MG63 (cell line): ENCODE results near the gene CARD11. TPM values are rescaled to one million over a fixed set of nuclear protein-coding genes. Genes with fewer than 3 reads are reported as not detected.

Experiments
- DNase-seq: peaks from one replicate; pipeline ENCODE4 v3.0.0-alpha.2; 2020
- H3K27me3 ChIP-seq: fragments of 250-450 bp; sonication (Bioruptor Pico); 2 replicates; pipeline ENCODE4 v1.5.1; 2020; ENCODE audit warnings: mild to moderate bottlenecking, moderate library complexity
- H3K36me3 ChIP-seq: fragments of 250-450 bp; sonication (Bioruptor Pico); 2 replicates; pipeline ENCODE4 v1.5.1; 2020; ENCODE audit warnings: mild to moderate bottlenecking, moderate library complexity
- H3K4me3 ChIP-seq: fragments of 250-450 bp; sonication (Bioruptor Pico); 2 replicates; pipeline ENCODE4 v1.5.1; 2020; ENCODE audit warnings: mild to moderate bottlenecking, moderate library complexity
- H3K9me3 ChIP-seq: fragments of 250-450 bp; sonication (Bioruptor Pico); 2 replicates; pipeline ENCODE4 v1.5.1; 2020; ENCODE audit warnings: mild to moderate bottlenecking, moderate library complexity
- total RNA-seq: library from RNA; depleted of rRNA; stranded (reverse); fragments of >200 nt; shearing (Covaris generic); gene quantifications from 2 replicates; pipeline ENCODE4 v1.2.3, GENCODE V29; 2014; ENCODE audit warnings: low replicate concordance; rRNA removed

The CARD11 gene
- total RNA-seq: not detected in 2 replicates

DNA sequence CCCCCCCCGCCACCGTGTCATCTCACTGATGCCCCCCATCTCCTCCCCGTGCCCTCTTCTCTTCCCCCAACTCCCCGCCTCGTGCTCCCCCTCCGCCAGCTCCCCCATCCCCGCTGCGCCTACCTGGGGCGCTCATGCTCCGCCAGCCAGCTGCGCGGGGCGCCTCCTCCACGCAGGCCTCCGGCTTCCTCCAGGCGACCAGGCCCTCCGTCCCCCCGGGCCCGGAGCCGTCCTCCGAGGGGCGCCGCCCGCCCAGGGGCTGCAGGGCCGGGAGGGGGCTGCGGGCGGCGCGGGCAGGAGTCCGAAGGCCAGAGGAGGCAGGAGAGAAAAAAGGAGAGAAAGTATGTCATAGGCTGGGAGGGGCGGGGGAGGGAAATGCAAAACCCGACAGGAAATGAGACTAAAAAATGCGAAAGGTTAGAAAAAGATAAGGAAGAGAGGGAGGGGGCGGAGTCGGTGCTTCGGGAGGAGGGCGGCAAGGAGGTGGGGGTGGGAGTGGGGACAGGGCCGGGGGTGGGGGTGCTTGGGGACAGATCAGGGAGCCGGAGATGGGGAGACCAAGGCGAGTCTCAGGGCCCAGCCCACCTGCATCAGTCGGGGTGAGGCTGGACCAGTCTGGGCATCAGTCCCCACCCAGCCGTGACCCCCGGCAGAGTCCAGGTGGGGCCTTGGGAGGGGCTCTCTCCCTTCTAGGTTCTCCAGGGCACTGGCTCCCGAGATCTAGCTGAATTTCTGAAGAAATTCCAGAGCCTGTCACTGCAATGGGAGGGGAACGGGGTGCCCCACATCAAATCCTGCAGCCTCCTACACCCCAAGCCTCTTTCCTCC lies at the start of gene CARD11:
Gene CARD11 (minus strand): TSS at position 324 of the 828 bp plus-strand sequence. CDS start 85,361 bp downstream, outside the sequence.
- Histone ChIP-seq H3K27me3 (no peaks in the 10 kb centered on the region), H3K36me3 (no peaks in the 10 kb centered on the region), H3K9me3 (no peaks in the 10 kb centered on the region), H3K4me3 (no peak within 1 kb of the TSS)
- no peak for DNase-seq

DNA sequence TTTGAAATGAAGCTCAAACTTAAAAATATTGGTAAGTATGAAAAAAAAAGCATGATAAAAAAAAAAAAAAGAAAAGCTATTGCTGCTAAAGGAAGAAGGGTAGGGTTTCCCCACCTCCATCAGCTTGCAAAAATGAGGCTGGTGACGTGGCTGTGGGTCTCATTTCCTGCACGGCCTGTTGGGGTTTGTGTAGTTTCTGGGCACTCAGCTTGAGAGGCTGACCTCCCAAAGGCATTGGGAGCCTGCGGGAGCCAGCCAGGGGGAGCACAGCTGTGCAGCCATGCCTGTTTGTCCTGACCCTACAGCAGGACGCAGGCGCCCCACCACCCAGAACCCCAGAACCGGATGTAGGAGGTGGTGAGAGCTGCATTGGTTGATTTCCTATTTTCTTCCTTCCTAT lies 48.8 kb upstream of the CARD11 start:
- Histone ChIP-seq H3K27me3 (peaks cover under 1% of the 10 kb centered on the region; the same call in 1 of the 2 replicates), H3K4me3 (no peak overlapping the region), H3K9me3 (no peaks in the 10 kb centered on the region), H3K36me3 (no peaks in the 10 kb centered on the region)
- DNase-seq: no peak

DNA sequence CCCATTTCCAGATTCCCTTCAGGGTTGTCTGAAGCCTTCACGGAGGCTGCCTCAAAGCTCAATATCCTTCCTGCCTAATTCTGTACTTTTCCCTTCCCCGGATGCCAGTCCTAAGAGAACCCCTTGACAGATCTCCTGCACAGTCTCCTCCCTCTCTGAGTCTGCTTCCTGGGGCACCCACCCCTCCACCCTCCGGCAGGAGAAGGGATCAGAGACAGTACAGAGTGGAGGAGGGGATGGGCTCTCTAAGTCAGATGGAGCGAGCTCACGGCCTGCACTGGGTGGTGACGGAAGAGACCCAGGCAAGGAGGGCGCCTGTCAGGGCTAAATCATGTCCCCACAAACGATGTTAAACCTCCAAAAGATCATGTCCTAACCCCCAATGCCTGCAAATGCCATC lies 48.0 kb upstream of the CARD11 start:
- H3K36me3 ChIP-seq: no peaks in the 10 kb centered on the region
- no peak for DNase-seq
- H3K4me3 ChIP-seq: no peak overlapping the region
- H3K9me3 ChIP-seq: no peaks in the 10 kb centered on the region
- H3K27me3 ChIP-seq: peaks cover 5% of the 10 kb centered on the region; the same call in 1 of the 2 replicates

DNA sequence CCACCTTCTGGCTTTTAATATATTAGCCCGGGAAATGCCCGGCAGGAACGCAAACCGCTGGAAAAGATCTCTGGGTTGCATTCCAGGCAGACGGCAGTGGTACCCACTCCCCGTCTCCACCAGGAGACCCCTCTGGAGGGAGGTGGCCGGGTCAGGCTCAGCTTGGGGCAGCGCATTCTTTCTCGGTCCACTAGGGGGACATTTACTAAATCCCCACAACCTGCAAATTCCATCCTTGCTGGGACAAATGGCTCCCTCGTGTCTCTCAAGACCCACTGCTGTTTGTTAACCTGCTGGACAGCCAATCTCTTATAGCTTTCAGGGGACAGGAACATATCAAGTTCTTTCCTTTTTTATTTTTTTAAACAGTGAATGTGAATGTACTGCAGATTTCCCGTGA lies 45.8 kb upstream of the CARD11 start:
- Histone ChIP-seq H3K36me3 (no peaks in the 10 kb centered on the region), H3K4me3 (no peak overlapping the region), H3K27me3 (peaks cover 5% of the 10 kb centered on the region; the same call in 1 of the 2 replicates), H3K9me3 (no peaks in the 10 kb centered on the region)
- DNase-seq: no peak

DNA sequence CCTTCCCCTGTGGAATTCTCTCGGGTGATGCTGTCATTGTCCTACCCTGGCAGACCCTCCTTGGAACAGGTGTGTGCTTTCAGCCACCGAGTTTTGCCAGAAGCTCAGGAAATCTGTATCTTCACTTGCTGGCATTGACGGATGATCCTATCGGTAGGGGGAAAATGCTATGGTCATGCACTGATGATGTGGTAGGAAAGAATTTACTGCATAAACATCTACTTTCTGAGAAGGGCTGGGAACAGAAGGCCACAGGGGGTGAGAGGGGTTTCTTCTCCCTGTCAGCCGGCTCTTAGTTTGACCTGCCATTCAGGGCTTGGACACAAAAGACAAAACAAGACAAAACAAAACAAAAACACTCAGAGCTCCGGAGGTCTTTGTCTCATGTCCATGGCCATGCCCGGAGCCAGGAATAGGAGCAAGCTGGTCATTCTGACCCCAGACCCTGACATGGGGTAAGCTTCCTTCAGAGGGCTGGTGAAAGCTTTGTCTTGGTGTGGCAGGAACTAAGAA lies 43.6 kb upstream of the CARD11 start:
- H3K9me3 ChIP-seq: no peaks in the 10 kb centered on the region
- H3K27me3 ChIP-seq: peaks cover 5% of the 10 kb centered on the region; the same call in 1 of the 2 replicates
- H3K36me3 ChIP-seq: no peaks in the 10 kb centered on the region
- DNase-seq: no peak
- no peak overlapping the region for H3K4me3 ChIP-seq

DNA sequence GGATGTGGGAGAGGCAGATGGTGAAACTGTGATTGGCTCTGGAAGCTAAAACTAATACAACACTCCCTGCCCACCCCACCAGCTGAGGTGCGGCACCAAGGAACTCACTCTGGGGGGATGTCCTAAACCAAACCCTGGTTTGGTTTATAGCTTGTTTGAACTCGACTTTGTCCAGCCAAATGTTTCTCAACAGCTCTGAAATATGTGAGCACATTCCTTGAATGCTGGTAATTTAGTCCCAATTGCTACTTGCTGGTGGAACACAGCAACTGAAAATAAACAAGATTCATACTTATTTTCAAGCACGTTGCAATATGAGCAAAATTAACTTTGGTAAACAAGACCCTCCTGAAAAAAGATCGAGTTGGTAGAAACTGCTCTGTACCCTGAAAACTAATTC lies 39.7 kb upstream of the CARD11 start:
- no peaks in the 10 kb centered on the region for H3K36me3 ChIP-seq
- peaks cover 5% of the 10 kb centered on the region; the same call in 1 of the 2 replicates for H3K27me3 ChIP-seq
- H3K9me3 ChIP-seq: no peaks in the 10 kb centered on the region
- no peak for DNase-seq
- no peak overlapping the region for H3K4me3 ChIP-seq

DNA sequence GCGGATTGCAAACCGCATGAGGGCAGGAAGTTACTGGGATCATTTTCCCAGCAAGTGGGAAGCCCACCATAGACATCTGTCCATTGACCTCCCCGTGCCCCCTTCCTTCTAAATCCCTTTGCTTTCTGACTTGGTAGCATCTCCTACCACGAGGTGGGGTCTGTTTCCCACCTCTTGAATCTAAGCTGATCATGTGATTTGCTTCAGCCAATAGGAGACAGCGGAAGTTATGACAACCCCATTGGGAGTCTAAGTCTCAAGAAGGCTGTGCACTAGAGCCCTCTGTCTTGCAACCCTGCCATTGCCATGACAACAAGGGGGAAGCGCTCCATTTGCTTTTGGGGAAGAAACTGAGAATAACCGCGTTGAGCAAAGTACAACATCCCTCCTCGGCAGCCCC lies 39.2 kb upstream of the CARD11 start:
- H3K27me3 ChIP-seq: peaks cover 5% of the 10 kb centered on the region; the same call in 1 of the 2 replicates
- no peak for DNase-seq
- H3K9me3 ChIP-seq: no peaks in the 10 kb centered on the region
- H3K4me3 ChIP-seq: no peak overlapping the region
- H3K36me3 ChIP-seq: no peaks in the 10 kb centered on the region

DNA sequence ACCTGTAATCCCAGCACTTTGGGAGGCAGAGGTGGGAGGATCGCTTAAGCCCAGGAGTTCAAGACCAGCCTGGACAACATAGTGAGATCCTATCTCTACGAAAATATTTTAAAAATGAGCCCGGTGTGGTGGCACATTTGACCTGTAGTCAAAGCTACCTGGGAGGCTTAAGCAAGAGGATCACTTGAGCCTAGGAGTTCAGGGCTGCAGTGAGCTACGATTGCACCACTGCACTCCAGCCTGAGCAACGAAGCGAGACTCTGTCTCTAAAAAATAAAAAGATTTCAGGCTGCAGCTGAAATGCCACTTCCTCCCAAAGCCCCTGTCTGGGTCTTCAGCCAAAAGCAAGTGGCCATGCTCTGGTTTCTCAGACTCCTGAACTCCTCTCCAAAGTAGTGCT lies 38.7 kb upstream of the CARD11 start:
- H3K4me3 ChIP-seq: no peak overlapping the region
- no peaks in the 10 kb centered on the region for H3K36me3 ChIP-seq
- H3K9me3 ChIP-seq: no peaks in the 10 kb centered on the region
- DNase-seq: no peak
- H3K27me3 ChIP-seq: peaks cover 3% of the 10 kb centered on the region; the same call in 1 of the 2 replicates

DNA sequence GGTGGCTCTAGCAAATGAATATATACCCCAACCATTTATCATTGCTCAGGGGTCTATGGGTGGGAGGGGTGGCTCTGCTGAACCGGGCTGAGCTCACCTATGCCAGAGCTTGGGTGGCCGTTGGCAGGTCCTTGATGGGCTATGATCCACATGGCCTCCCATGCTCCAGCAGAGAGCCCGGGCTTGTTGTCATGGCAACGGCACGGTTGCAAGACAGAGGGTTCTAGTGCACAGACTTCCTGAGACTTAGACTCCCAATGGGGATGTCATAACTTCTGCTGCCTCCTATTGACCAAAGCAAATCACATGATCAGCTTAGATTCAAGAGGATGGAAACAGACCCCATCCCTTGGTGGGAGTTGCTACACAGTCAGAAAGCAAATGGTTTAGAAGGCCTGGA lies 36.4 kb upstream of the CARD11 start:
- no peak overlapping the region for H3K4me3 ChIP-seq
- DNase-seq: no peak
- no peaks in the 10 kb centered on the region for H3K9me3 ChIP-seq
- H3K36me3 ChIP-seq: no peaks in the 10 kb centered on the region
- no peaks in the 10 kb centered on the region for H3K27me3 ChIP-seq

DNA sequence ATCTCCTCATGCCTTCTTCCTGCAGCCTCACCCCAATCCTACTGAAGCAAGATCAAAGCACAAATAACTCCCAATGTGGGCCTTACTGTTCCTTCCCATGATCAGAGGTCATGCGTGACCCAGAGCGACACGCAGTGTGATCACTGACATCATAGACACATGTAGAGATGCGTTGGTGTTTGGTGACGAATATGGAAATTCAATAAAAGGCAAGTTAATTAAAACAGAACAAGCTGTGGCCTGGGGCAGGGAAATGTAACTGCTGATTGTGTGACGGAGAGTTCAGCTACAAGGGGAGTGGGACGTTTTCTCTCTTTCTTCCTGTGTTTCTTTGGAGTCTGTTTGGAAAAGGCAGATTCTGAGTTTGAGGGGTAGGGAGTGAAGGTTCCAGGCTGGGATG lies 34.8 kb upstream of the CARD11 start:
- Histone ChIP-seq H3K9me3 (no peaks in the 10 kb centered on the region), H3K4me3 (no peak overlapping the region), H3K36me3 (no peaks in the 10 kb centered on the region), H3K27me3 (0 out of 2 replicates have a peak, but pooled peaks cover 3% of the 10 kb centered on the region)
- no peak for DNase-seq

DNA sequence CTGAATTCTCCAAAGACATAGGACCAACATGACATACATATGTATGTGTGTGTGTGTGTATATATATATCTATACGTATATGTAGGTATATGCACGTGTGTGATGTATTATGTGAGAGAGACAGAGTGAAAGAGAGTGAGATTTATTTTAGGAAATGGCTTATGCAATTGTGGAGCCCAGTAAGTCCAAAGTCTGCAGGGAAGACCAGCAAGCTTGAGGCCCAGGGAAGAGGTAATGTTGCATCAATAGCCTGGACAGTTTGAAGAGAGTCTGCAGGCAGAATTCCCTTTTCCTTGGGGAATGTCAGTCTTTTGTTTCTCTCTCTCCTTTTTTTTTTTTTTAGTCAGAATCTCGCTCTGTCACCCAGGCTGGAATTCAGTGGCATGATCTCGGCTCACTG lies 33.0 kb upstream of the CARD11 start:
- Histone ChIP-seq H3K4me3 (no peak overlapping the region), H3K36me3 (no peaks in the 10 kb centered on the region), H3K9me3 (no peaks in the 10 kb centered on the region), H3K27me3 (0 out of 2 replicates have a peak, but pooled peaks cover 3% of the 10 kb centered on the region)
- no peak for DNase-seq

DNA sequence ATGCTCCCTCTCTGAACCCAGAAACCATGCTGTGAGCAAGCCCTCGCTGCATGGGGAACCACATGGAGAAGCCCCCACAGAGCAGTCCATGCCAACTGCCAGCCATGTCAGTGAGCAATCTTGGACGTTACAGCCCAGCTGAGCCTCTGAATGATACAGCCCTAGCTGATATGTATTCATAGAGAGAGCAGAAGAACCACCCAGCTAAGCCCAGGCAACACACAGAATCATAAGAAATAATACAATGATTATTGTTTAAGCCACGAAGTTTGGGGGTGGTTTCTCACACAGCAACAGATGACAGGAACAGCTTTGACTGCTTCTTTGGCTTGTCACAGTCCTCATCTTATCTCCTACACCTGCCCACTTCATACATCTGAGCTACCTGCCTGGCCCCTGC lies 32.5 kb upstream of the CARD11 start:
- no peaks in the 10 kb centered on the region for H3K36me3 ChIP-seq
- 0 out of 2 replicates have a peak, but pooled peaks cover 3% of the 10 kb centered on the region for H3K27me3 ChIP-seq
- no peaks in the 10 kb centered on the region for H3K9me3 ChIP-seq
- no peak overlapping the region for H3K4me3 ChIP-seq
- no peak for DNase-seq

DNA sequence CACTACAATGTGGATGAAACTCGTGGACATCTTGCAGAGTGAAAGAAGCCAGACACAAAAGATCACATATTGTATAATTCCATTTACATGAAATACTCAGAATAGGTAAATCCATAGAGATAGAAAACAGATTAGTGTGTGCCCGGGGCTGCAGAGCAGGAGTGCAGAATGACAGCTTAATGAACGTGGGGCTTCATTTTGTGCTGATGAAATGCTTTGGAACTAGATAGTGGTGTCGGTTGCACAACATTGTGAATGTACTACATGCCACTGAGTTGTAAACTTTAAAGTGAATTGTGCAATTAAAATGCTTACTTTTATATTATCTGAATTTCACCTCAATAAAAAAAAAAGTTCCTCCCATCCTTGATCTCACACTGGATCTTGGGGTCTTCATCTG lies 31.8 kb upstream of the CARD11 start:
- no peak for DNase-seq
- no peak overlapping the region for H3K4me3 ChIP-seq
- H3K36me3 ChIP-seq: no peaks in the 10 kb centered on the region
- 0 out of 2 replicates have a peak, but pooled peaks cover 3% of the 10 kb centered on the region for H3K27me3 ChIP-seq
- no peaks in the 10 kb centered on the region for H3K9me3 ChIP-seq

DNA sequence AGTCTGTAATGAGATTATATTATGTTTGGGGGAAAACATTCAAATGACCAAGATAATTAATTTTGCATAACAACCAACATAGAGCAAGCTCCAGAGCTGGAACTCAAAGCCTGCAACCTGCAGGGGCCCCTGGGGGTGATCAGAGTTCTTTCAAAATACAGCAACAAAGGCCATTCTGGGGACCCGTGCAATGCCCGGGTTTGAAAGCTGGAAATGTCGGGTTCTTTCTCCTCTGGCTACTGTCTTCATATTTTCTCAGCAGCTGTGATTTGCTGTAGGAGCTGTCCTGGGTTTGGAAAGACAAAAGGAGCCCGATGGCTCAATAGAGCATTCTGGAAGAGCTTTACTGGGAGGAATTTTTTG lies 30.8 kb upstream of the CARD11 start:
- 0 out of 2 replicates have a peak, but pooled peaks cover 3% of the 10 kb centered on the region for H3K27me3 ChIP-seq
- no peak overlapping the region for H3K4me3 ChIP-seq
- no peaks in the 10 kb centered on the region for H3K36me3 ChIP-seq
- no peak for DNase-seq
- H3K9me3 ChIP-seq: no peaks in the 10 kb centered on the region

DNA sequence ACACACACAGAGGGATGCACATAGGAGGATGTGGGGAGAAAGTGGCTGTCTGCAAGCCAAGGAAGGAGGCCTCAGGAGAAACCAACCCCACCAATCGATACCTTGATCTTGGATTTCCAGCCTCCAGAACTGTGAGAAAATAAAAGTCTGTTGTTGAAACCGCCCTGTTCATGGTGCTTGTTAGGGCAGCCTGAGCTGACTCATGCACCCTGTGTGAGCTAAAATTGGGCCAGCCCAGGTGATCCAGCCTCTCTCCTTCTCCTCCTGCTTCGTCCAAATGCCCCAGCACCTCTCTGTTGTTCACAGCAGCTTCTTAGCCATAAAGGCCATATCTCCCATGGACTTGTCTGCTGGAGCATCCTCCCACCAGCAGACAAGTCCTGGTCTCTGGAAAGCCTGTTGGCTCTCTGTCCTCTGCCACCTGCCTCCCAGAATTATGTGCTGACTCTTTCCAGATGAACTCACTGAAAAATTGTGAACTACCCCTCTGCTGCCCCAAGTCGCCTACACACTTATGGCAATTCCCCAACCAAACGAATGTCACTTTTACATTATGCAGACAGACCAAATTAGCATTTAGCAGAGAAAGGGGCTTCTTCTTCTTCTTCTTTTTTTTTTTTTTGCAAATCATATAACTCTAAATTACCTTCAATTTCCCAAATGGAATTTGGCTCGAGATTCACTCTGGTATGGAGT lies 30.2 kb upstream of the CARD11 start:
- Histone ChIP-seq H3K9me3 (no peaks in the 10 kb centered on the region), H3K36me3 (no peaks in the 10 kb centered on the region), H3K27me3 (0 out of 2 replicates have a peak, but pooled peaks cover 3% of the 10 kb centered on the region), H3K4me3 (no peak overlapping the region)
- DNase-seq: no peak

DNA sequence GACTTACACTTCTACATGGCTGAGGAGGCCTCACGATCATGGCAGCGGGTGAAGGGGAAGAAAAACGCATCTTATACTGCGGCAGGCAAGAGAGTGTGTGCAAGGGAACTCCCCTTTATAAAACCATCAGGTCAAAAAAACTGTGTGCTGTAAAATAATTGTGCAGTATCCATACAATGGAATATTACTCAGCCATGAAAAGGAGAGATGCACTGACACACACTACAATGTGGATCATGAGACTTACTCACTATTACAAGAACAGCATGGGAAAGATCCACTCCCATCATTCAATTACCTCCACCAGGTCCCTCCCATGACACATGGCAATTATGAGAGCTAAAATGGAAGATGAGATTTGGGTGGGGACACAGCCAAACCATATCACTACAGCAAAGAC lies 27.2 kb upstream of the CARD11 start:
- H3K27me3 ChIP-seq: 0 out of 2 replicates have a peak, but pooled peaks cover 3% of the 10 kb centered on the region
- no peaks in the 10 kb centered on the region for H3K36me3 ChIP-seq
- DNase-seq: no peak
- H3K4me3 ChIP-seq: no peak overlapping the region
- H3K9me3 ChIP-seq: no peaks in the 10 kb centered on the region

DNA sequence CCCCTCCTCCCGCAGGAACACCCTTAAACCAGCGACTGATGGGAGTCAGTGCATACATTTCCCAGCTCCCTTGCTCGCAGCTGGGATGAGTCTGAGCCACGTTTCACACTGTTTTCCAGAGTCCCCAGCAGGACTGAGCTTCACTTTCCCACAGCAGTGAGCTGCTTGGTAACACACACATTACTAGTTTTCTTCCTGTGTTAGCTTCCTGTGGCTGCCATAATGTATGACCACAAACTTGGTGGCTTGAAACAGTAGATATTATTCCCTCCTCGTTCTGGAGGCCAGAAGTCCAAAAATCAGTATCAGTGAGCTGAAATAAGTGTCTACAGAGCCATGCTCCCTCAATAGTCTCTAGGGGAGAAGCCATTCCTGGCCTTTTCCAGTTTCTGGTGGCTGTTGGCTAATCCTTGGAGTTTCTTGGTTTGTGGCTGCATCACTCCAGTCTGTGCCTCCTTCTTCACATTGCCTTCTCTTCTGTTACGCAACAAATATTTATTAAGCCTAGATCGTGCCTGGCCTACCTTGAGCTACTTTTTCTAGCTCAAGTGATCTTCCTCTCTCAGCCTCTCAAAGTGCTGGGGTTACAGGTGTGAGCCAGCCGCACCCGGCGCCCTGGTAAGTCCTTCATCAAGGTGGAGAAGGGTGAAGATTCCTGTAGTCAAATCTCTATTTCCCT lies 26.2 kb upstream of the CARD11 start:
- DNase-seq: no peak
- no peak overlapping the region for H3K4me3 ChIP-seq
- H3K27me3 ChIP-seq: 0 out of 2 replicates have a peak, but pooled peaks cover 3% of the 10 kb centered on the region
- no peaks in the 10 kb centered on the region for H3K36me3 ChIP-seq
- no peaks in the 10 kb centered on the region for H3K9me3 ChIP-seq
